Measurements from ENCODE around the gene PRELID2.
"Not testable (repeated sequence)": the region's sequence is repeated elsewhere in the genome, so short reads cannot be mapped to it uniquely, and the experiment has no call there.

Gene PRELID2

GRCh38 chr5:145834917-145835847 is at the start of gene PRELID2:
TSS of gene PRELID2 (minus strand) at chr5:145835342. CDS start at chr5:145835251, 91 bp downstream.
- peak; percentile 33 for DNase-seq (ENCODE audit: low spot score)

DNA sequence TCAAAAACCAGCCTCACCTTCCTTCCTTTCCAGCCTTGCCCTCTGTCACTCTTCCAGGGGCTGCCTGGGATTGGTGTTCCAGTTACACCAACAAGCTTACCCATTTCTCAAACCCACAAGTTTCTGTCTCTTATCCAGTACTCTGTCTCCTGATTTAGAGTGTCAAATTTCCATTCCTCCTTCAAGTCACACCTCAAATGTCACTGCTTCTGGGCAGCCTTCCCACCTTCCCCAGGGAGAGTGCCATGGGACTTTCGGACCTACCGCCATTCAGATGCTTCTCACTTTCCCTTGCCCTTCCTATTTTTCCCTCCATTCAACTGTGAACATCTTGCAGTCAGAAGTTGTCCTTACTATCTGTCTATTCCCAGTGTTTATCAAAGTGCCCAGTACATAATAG is 39.6 kb upstream of the PRELID2 start:
- no peak for DNase-seq (ENCODE audit: low spot score)

- no peak for DNase-seq (ENCODE audit: low spot score)
Measured at GRCh38 chr5:145872914-145873313, 37.8 kb upstream of the PRELID2 start, which contains the start of gene GRXCR2. TSS of gene GRXCR2 (minus strand) at chr5:145873014. CDS start at chr5:145872968, 46 bp downstream.

GRCh38 chr5:145872486-145872885 is 37.3 kb upstream of the PRELID2 start:
- no peak for DNase-seq (ENCODE audit: low spot score)

- DNase-seq (ENCODE audit: low spot score): no peak
Measured at GRCh38 chr5:145869753-145870152, 34.6 kb upstream of the PRELID2 start.

- DNase-seq (ENCODE audit: low spot score): no peak
Measured at GRCh38 chr5:145867806-145868205, 32.7 kb upstream of the PRELID2 start.

DNA sequence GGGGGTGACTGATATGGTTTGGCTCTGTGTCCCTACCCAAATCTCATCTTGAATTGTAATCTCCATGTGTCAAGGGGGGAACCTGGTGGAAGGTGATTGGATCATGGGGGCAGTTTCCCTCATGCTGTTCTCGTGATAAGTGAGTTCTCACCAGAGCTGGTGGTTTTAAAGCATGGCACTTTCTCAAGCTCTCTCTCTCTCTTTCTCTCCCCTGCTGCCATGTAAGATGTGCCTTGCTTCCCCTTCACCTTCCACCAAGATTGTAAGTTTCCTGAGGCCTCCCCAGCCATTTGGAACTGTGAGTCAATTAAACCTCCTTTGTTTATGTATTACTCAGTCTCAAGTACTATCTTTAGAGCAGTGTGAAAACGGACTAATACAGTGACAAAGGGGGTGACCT is 29.3 kb upstream of the PRELID2 start:
- not testable (repeated sequence) for DNase-seq (ENCODE audit: low spot score)

- no peak for DNase-seq (ENCODE audit: low spot score)
Measured at GRCh38 chr5:145863003-145863402, 27.9 kb upstream of the PRELID2 start.

DNA sequence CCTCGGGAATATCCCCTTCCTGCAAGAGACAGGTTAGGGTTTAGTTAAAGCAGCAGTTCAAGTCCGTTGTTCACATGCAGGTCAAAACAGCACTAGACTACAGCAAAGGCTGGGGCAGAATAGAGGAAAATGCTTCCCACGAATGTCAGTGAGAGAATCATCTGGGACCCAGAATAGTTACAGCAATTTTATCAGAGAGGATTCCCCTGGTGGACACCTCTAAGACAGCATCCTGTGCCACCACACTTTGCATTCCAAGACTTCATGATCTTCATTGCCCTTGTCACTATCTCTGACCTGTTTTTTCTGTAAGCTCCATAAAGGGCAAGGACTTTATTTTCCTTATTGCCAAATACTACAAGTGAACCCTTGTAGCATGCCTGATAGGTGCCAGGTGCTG is 24.8 kb upstream of the PRELID2 start:
- no peak for DNase-seq (ENCODE audit: low spot score)

DNA sequence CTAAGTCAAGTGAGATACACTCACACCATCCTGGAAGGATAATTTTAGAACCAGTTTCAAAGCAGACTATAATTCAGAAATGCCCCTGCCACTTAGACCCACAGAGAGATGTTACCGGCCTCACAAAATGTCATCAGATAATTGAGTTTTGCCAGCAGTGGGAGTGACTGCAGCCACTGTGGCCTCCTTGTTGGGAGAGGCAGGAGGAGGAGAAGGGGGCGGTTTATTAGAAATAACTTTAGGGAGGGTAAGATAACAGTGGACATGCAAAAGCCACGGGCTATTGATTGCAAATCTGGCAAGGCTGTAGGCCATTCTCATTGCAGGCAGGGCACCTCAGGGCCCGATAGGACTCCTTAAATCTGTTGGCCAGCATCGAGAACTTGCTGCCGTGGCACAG is 24.3 kb upstream of the PRELID2 start:
- DNase-seq (ENCODE audit: low spot score): no peak

DNA sequence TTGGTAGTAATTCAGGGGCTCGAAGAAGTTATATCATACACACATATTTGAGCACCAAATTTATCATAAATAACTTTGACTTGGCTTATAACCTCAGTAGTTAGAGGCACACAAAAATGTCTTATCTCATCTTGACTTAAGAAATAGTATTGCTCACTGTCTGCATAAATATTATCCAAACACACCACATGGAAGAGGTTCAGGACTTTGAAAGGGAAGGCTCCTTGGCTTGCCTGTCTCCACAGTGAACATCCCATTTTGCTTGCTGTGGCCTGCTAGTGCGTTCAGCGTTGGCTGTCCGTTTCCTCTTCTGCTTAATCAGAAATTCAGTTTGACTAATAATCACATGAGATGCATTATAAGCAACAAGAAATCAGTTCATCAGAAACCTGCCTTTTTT is 23.8 kb upstream of the PRELID2 start:
- DNase-seq (ENCODE audit: low spot score): no peak

- no peak for DNase-seq (ENCODE audit: low spot score)
Measured at GRCh38 chr5:145856285-145856818, 21.2 kb upstream of the PRELID2 start.

DNA sequence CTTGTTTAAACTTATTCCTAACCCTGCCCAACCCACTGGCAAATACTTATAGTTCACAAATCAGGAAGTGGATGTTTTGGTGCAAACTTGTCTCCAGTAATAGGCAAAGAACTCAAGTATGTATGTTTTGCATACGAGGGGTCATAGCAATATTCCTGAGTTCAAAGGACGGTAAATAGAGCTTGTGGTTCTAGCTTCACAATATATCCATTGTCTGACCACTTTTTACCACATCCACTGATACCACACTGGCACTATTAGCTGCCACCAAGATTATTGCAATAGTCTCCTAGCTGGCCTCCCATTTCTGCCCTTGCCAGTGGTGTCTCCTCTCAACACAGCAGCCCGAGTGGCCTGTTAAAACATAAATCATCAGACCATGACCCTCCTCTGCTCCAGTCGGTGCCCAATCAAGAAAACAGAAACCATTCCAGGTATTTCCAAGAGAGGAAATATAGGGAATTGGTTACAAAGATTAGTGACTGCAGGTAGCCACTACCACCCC is 20.7 kb upstream of the PRELID2 start:
- DNase-seq (ENCODE audit: low spot score): no peak

- DNase-seq (ENCODE audit: low spot score): no peak
Measured at GRCh38 chr5:145854651-145855258, 19.6 kb upstream of the PRELID2 start.

DNA sequence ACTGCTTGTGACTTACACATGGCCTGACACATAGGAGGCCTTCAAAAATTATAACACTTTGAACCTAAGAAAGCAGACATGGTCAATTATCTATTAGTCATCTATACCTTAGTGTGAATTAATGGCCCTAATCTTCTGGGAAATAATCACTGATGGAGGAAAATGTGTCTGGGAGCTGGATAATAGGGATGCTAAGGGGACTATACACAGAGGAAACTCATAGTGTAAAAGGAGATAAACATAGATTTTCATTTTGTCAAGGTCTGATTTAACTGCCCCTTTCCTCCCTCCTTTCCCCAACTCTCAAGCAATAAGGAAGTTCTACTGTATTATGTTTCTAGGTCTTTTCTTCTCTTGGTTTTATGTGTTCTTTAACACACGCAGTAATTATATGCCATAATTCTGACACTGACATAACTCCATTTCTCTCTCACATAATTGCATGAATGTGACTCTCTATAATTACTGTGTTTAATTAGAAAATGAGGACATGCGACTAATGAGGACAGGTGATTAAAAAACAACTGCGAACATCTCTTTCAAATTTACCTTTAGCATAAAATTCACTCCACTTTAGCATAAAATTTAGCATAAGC is 18.7 kb upstream of the PRELID2 start:
- no peak for DNase-seq (ENCODE audit: low spot score)

GRCh38 chr5:145852990-145853389 is 17.8 kb upstream of the PRELID2 start:
- no peak for DNase-seq (ENCODE audit: low spot score)

DNA sequence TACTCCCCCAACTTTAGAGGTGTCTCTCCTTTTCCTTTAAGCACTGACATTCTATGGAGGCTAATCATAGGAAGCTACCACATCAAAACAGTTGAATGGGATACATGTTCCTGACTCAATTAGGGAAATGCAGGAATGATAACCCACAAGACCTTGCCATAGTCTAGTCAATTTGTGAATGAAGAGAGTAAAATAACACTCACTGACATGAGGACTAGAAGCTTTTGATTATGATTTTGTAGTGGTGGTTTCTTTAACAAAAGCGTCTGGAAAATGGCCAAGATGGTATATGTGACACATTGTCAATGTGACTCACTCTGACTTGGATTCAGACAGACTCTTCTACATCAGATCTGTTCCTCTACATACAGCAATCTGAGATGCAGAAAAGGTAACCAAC is 13.7 kb upstream of the PRELID2 start:
- no peak for DNase-seq (ENCODE audit: low spot score)

DNA sequence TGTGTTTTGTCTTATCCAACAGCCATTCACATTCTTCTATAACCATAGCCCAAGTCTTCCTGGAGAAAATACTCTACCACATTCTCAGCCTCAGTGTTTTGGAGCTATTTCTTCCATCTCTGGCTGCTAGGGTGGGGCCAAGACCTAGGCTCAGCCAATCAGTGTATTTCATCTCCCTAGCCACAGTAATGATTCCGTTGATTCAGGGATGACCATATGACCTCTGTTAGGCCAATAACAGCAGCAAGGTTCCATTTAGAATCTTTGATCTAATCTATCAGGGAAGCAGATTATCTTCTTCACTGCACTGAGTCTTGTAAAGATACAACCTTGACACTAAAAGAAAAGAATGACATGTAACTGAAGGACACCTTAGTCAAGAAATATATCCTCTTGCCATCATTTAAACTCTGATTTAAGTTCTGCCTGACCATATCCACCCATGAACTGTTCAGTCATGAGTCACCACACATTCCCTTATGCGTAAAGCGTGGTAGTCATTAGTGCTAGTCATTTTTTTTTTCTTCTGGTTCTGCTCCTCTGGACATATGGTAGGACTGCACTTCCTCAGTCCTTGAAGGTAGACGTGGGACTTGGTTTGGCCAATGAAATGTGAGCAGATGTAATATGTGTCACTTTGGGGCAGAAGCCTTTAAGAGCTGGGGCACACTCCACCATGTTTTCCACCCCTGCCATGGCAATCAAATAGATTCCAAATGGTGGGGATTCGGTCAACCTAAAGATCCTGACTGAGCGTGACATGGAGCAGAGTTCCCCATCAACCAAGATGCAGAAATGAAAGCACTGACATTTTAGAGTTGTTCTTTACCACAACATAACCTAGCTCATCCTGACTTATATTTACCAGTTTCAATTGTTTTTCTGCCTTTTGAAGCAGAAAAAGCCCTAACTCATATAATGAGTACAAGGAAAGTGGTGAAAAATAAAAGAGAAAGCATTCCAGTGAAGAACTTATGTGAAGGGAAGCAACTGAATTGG is 12.7 kb upstream of the PRELID2 start:
- no peak for DNase-seq (ENCODE audit: low spot score)

- no peak for DNase-seq (ENCODE audit: low spot score)
Measured at GRCh38 chr5:145846081-145846480, 10.9 kb upstream of the PRELID2 start.

- no peak for DNase-seq (ENCODE audit: low spot score)
Measured at GRCh38 chr5:145841299-145841698, 6.2 kb upstream of the PRELID2 start.

DNA sequence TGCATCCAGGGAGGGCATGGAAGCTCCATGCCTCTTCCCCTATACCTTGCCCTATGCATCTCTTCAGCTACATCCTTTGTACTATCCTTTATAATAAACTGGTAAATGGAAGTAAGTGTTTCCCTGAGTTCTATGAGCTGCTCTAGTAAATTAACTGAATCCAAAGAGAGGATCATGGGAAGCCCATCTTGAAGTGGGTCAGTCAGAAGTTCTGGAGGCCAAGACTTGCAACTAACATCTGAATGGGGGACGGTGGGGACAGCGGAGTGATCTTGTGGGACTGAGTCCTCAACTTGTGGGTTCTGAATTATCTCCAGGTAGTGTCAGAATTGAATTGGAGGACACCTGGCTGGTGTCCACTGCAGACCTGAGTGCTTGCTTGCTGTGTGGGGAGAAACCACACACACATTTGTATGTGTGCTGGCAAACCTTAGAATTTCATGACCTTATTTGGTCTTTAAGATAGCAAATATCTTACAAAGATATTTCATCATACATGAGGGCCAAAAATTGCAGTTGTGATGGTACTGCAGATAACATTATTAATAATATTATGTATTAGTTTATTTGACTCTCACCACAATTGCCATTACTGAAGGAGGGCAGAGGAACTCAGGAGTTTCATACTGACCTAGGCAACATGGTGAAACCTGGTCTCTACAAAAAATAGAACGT is 5.5 kb upstream of the PRELID2 start:
- DNase-seq (ENCODE audit: low spot score): no peak

Measured in CD4-positive, alpha-beta T cell treated with Interleukin-6 at 100 ng/mL for 8 hours (primary cell).